HG03521 (cell line): ENCODE results near the gene CCNK.

Source experiments
- ATAC-seq: cut with Tn5 transposase; IDR thresholded peaks from one replicate; pipeline ENCODE4 v1.9.1; 2021; ENCODE audit warnings: mild to moderate bottlenecking, moderate library complexity; ENCODE audit not compliant: unreplicated experiment

Gene CCNK

GRCh38 chr14:99480917-99481744 lies at the start of gene CCNK:
TSS of gene CCNK (plus strand) at chr14:99481409. CDS start at chr14:99492678, 11,269 bp downstream.
- peak; percentile 84 for ATAC-seq

- ATAC-seq = no peak
Observed at GRCh38 chr14:99431986-99432385, 49.2 kb upstream of the CCNK start.

GRCh38 chr14:99432485-99432884 lies 48.7 kb upstream of the CCNK start:
- no peak for ATAC-seq

GRCh38 chr14:99435327-99435726 lies 45.9 kb upstream of the CCNK start:
- no peak for ATAC-seq

GRCh38 chr14:99436247-99437180 lies 44.7 kb upstream of the CCNK start:
- no peak for ATAC-seq

- ATAC-seq = no peak
Observed at GRCh38 chr14:99437706-99438105, 43.5 kb upstream of the CCNK start.

GRCh38 chr14:99440278-99440677 lies 40.9 kb upstream of the CCNK start:
- no peak for ATAC-seq

- no peak for ATAC-seq
Observed at GRCh38 chr14:99441157-99441870, 39.9 kb upstream of the CCNK start.

GRCh38 chr14:99441918-99442317 lies 39.3 kb upstream of the CCNK start:
- ATAC-seq = no peak

- no peak for ATAC-seq
Observed at GRCh38 chr14:99445931-99446330, 35.3 kb upstream of the CCNK start.

- ATAC-seq = no peak
Observed at GRCh38 chr14:99447739-99448138, 33.5 kb upstream of the CCNK start.

- ATAC-seq = no peak
Observed at GRCh38 chr14:99450266-99450665, 30.9 kb upstream of the CCNK start.

GRCh38 chr14:99451234-99451633 lies 30.0 kb upstream of the CCNK start:
- no peak for ATAC-seq

- no peak for ATAC-seq
Observed at GRCh38 chr14:99452968-99453367, 28.2 kb upstream of the CCNK start.

- no peak for ATAC-seq
Observed at GRCh38 chr14:99454246-99454645, 27.0 kb upstream of the CCNK start.

GRCh38 chr14:99459481-99460100 lies 21.6 kb upstream of the CCNK start:
- ATAC-seq = no peak

- no peak for ATAC-seq
Observed at GRCh38 chr14:99460793-99461192, 20.4 kb upstream of the CCNK start.

- no peak for ATAC-seq
Observed at GRCh38 chr14:99461411-99462085, 19.7 kb upstream of the CCNK start.

- no peak for ATAC-seq
Observed at GRCh38 chr14:99462210-99462609, 19.0 kb upstream of the CCNK start.

GRCh38 chr14:99463974-99464373 lies 17.2 kb upstream of the CCNK start:
- no peak for ATAC-seq
